GM18858 (cell line): Measurements from ENCODE around the gene CD7.

Experiments used
- ATAC-seq: cut with Tn5 transposase; IDR thresholded peaks from one replicate; pipeline ENCODE4 v1.9.1; 2021; ENCODE audit not compliant: unreplicated experiment

CD7 gene

GRCh38 chr17:82281502-82282238 is 35.7 kb downstream of the CD7 start:
- ATAC-seq = no peak

DNA sequence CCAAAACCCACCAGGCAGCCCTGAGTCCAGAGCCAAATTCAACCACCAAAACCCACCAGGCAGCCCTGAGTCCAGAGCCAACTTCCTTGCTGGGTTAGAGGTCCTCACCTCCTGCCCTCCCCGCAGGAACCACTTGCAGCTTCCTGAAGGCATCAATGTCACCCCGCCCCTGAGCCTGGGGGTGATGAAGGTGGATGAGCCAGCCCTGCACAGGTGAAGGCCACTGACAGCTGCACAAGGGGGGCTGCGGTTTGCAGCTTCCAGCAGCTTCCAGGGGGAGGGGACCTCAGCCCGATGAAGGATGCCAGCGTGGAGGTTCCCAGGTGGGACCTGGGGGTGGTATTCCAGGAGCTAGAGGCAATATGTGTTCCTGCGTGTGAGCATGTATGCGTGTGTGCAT is 36.3 kb downstream of the CD7 start:
- ATAC-seq = no peak

- ATAC-seq = no peak
These were observed 36.9 kb downstream of the CD7 start for GRCh38 chr17:82280537-82280936.

- no peak for ATAC-seq
These were observed 38.5 kb downstream of the CD7 start for GRCh38 chr17:82278786-82279391.

- ATAC-seq = no peak
These were observed 39.1 kb downstream of the CD7 start for GRCh38 chr17:82278308-82278707.

DNA sequence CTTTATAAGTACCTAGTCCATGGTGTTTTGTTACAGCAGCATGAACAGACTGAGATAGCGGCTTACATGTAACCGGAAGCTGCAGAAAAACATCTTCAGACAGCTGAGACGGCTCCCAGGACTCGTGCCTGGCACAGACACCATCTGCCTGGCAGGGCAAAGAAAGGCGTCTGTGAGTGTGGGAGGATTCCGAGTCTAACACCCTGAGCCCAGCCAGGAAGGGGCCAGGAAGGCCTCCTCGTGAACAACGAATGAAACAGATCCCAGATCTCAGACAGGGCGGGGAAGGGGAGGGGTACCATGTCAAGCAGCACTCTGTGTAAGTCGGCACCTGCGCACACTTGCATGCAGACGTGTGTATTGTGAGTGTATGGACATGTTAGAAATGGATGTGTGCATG is 39.6 kb downstream of the CD7 start:
- ATAC-seq = no peak

DNA sequence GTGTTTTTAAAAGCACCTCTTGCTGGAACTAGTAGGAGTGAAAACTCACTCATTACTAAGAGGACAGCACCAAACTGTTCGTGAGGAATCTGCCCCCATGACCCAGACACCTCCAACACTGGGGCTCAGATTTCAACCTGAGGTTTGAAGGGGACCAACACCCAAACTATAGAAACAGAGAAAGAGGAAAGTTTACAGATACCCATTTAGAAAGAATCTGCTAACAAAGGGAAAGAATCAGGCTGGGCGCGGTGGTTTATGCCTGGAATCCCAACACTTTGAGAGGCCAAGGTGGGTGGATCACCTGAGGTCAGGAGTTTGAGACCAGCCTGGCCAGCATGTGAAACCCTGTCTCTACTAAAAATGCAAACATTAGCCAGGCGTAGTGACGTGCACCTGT is 40.5 kb downstream of the CD7 start:
- ATAC-seq = no peak

DNA sequence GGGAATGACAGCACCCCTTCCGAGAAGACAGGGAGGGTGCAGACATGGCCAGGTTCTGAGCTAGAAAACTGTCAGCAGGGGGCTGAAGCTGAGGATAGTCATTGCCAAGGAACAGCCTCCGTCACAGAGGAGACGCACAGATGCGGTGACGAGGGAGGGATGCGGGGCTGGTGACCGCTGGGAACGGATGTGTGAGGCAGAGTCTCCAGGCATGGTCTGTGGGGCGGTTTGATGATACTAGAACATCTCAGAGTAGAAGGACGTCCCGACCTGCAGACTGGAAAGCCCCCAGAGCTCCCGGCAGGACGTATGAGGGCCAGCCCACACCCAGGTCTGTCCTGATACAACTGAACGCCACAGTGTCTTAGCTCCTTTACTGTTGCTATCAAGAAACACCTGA is 42.1 kb downstream of the CD7 start:
- no peak for ATAC-seq

GRCh38 chr17:82274134-82275020 is 43.0 kb downstream of the CD7 start:
- ATAC-seq = no peak

DNA sequence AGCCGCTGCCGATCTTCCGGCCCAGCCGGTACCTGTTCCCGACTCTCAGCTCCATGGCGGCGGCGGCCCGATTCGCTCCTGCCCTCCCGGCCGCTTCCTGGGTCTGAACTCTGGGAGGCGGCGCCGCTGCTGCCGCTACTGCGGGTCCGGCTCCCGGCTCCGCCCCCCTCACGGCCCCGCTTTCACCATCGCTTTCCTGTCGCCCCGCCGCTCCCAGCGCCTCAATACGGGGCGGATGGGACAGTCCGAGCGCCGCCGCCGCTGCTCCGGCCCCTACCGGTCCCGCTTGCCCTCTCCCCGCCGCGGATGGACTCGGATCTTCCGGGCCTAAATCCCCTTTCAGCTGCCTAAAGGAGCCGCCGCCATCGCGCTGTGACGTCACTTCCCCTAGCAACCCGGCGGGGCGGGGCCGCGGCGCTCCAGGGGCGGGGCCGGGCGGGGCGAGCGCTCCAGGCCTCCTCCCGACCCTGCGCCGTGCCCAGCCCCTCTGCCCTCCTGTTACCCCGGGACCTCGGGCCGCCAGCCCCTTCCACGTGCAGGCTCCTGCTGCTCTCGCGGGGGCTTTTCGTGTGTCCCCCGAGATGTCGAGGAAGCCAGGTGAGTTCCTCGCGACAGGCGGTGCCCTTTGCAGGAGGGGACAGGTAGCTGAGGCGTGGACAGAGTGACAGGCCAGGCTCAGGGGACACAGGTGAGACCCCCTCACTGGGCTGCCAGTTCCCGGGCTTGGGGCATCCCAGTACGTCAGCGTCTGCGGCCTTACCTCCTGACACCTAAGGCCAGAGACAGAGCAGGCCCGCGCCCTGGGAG is 43.9 kb downstream of the CD7 start, which contains the start of gene CSNK1D:
CSNK1D (minus strand) TSS at position 374 of the 807 bp plus-strand sequence; CDS start at position 55, 319 bp downstream.
- peak; percentile 48 for ATAC-seq

DNA sequence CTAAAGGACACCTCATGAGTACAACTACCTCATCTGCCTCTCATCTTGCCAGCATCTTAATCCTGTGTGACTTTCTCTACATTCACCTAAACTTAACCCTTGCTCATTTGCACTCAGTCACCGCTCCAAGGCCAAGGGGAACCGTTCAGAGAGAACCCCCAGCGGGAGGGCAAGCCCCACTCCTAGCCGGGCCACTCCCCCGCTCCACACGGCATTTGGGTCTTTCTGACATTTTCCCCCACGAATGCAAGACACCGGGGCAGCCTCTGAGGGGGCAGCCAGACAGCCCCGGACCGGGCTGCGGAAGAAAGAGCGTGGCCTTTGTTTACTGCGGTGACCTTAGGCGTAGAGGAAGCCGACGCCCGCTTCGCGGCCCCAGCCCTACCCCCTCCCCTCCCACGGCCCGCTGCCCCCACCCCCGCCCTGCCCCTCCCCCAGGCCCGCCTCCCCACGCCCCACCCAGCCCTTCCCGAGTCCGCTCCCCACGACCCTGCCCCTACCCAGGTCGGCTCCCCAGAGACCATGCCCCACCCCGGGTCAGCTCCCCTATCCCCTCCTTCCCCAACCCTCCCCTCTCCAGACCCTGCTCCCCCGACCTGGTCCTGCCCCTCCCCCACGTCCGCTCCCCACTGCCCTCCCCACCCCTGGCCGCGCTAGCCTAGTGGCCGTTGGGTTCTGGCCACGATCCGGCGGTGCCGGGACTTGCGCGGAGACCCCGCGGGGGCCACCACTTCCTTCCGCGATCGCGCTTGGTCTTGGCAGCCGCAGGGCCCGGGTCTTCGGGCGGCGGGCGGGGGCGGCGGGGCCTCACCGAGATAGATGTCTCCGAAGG is 44.7 kb downstream of the CD7 start:
- peak; percentile 11 for ATAC-seq

- no peak for ATAC-seq
These were observed 46.0 kb downstream of the CD7 start for GRCh38 chr17:82271401-82271800.

- no peak for ATAC-seq
These were observed 46.8 kb downstream of the CD7 start for GRCh38 chr17:82270651-82271050.

- no peak for ATAC-seq
These were observed 47.4 kb downstream of the CD7 start for GRCh38 chr17:82269882-82270500.

- no peak for ATAC-seq
These were observed 48.1 kb downstream of the CD7 start for GRCh38 chr17:82269138-82269881.

- no peak for ATAC-seq
These were observed 49.6 kb downstream of the CD7 start for GRCh38 chr17:82267575-82268379.

- no peak for ATAC-seq
These were observed 51.3 kb downstream of the CD7 start for GRCh38 chr17:82266142-82266541.
